HG02571 (cell line): ENCODE measurements around the gene IL22RA2.
"Not testable (repeated sequence)": the region's sequence is repeated elsewhere in the genome, so short reads cannot be mapped to it uniquely, and the experiment has no call there.

ENCODE experiments used
- ATAC-seq: cut with Tn5 transposase; IDR thresholded peaks from one replicate; pipeline ENCODE4 v1.9.1; 2021; ENCODE audit warnings: mild to moderate bottlenecking, moderate library complexity; ENCODE audit not compliant: unreplicated experiment

IL22RA2 gene

DNA sequence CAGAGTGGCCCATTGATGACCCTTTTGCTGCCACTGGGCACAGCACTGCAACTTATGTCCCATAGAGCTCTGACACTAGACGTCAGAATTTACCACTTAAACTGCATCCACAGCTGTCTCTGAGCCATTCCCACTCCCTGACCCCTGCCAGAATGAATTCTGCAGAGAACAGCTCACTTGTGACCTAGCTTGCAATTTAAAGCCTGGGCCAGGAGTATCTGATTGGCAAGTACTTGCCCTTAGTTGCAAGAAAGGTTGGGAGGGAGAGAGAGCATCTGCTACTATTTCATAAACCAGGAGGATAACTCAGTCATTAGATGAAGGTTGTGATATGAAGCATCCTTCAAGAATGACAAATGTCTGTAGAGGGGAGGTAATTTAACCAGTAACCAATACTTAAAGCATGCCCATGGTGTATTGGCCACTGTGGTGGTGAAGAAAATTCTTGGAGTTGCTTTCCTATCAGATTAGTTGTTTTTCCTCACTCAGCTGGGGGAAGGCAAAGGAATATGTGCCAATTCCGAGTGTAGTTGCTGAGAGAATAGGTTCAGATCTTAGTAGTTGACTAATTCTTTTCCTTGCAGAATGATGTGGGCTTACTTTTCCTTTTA, 46.5 kb downstream of the IL22RA2 start:
- no peak for ATAC-seq

- no peak for ATAC-seq
Measured at GRCh38 chr6:137123078-137123477, 50.4 kb downstream of the IL22RA2 start.

DNA sequence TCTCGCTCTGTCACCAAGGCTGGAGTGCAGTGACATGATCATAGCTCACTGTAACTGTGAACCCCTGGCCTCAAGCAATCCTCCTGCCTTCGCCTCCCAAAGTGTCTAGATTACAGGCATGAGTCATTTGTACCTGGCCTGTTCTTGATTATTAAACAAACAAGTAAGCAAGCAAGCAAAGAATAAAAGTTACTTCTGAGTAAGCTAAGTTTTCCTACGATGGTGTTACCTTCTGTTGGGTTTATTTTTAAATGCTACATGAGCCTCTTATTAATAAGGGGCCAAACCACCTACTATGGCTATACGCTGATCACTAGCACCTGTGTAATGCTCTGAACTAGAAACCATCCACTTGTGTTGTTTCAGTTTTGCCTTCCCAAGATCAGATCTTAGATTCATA, 50.8 kb downstream of the IL22RA2 start:
- ATAC-seq: no peak

- no peak for ATAC-seq
Measured at GRCh38 chr6:137121401-137121997, 51.9 kb downstream of the IL22RA2 start.

- no peak for ATAC-seq
Measured at GRCh38 chr6:137120748-137121147, 52.7 kb downstream of the IL22RA2 start.

DNA sequence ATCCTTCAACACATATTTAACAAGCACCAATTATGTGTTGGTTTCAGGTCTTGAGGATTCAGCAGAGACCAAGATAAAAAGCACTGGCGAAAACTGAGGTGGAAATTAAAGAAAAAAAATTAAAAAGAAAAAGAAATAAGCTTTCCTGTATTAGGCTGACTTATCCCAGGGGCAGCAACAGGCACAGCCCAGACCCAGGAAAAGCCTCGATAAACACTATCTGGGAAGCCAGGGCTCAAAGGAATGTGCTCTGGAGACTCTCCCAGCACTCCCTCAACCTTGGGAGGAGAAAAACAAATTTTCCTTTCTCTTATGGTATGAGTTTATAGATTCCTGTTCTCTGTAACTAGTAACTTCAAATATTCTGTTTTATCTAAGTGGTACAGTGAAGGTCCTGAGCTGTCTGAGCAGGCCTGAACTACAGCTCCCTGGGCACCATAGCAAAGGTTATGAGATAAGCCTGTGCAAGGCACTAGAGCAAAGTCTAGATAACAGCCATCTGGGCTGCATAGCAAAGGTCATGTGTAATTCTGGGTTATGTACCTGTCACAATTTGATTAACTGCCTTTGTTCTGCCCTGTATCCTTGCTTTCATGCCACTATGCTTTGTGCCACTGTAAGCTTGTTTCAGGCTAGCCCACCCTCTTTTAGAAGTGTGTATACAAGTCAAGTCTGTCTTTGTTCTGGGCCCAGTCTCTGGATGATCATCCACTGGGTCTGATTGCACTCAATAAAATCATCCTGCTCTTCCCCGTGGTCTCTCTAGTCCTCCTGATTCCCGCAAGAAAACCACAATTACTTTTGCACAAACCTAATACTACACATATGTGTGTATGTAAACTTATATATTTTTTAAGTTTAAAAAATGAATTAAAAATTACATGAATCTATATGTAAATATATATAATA, 54.0 kb downstream of the IL22RA2 start:
- no peak for ATAC-seq

DNA sequence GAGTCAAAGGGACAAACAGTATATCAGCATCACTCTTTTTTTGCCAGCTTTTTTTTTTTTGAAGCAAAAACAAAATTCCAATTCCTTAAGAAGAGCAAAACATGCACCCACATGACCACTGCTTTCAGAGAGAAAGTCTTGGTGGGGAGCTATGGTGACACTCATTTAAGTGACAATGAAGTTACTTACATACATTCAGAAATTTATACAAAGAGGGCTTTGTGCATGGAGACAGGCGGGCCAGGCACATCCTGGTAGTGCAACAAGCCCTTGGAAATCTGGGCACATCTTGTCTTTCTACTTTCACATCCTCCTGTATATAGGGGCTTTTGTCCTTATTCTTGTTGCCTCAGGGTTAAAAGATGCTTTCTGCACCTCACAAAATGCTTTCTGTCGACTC, 55.9 kb downstream of the IL22RA2 start:
- no peak for ATAC-seq

- ATAC-seq: no peak
Measured at GRCh38 chr6:137116807-137117206, 56.6 kb downstream of the IL22RA2 start.

DNA sequence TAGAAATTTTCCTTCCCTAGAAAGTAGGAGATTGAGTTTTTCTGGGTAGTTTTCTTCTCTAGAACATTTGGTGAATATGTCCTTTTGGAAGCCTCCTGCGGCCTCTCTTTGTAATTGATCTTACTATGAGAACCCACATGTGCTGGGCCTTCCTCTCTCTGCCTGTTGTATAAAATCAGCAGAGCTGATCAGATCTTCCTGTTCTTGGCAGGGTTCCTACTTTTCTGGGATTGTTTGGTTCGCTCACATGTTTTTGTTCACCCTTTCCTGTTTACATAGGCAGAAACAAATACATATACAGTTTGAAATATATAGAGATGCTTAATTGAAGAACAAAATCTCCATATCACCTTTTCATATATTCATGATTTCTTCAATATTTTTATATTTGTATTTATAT, 57.8 kb downstream of the IL22RA2 start:
- no peak for ATAC-seq

DNA sequence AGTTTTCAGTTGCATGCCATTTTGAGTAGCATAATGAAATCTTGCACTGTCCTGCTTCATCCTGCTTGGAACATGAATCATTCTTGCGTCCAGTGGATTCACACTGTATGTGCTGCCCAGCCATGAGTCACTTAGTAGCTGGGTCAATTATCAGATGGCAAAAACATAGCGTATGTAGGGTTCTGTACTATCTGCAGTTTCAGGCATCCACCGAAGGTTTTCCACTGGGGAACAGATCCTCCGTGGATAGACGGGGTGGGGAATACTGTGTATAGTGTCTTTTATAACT, 61.4 kb downstream of the IL22RA2 start:
- ATAC-seq: no peak

- no peak for ATAC-seq
Measured at GRCh38 chr6:137111296-137112066, 62.0 kb downstream of the IL22RA2 start.

DNA sequence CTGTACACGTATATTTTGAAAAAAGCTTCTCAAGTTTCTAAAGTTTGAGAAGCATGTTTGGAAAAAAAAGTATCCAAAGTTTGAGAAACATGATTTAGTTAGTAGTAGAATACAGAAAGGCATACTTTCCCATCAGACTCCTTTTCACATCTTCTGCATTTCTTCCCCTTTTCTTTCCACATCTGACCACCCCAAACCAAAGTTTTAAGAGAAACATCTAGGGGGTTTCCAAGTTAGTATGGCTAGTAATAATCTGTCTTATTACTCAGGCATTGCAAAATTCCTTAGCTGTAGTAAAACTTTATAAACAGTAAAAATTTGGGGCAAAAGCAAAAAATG, 65.7 kb downstream of the IL22RA2 start:
- no peak for ATAC-seq

DNA sequence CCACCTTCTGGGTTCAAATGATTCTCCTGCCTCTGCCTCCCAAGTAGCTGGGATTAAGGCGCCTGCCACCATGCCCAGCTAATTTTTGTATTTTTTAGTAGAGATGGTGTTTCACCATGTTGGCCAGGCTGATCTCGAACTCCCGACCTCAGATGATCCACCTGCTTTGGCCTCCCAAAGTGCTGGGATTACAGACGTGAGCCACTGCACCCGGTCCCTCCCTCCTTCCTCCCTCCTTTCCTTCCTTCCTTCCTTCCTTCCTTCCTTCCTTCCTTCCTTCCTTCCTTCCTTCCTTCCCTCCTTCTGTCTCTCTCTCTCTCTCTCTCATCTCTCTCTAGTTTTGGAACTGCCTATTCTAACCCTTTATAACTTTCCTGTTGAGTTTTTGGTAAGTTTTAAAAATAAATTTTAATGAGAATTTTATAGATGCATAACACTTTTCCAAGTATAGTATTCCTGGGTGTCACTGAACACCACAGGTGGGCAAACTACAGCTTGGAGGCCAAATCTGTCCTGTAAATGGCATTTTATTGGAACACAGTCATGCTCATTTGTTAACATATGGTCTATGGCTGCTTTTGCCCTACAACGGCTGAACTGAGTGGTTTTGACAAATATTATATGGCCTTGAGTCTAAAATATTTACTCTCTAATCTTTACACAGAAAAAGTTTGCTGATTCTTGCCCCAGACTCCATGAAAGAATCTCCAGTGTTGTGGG, 66.2 kb downstream of the IL22RA2 start:
- not testable (repeated sequence) for ATAC-seq

DNA sequence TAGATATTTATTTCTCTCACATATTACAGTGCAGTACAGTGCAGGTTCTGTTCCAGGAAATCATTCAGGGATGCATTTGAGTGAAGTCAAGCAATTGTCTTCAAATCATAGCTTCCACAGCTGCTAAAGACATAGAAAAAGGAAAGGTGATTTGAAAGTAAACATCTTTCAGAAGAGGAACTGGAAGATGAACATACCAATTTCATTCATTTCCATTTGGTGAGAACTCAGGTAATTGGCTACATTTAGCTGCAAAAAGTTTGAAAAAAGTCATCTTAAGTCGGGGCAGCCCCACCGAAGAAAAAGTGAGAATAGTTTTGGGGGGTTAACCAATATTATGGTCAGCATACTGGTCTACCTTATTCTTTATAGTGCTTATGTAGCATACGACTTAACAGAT, 67.3 kb downstream of the IL22RA2 start:
- ATAC-seq: no peak

GRCh38 chr6:137105375-137105774, 68.1 kb downstream of the IL22RA2 start:
- ATAC-seq: no peak

DNA sequence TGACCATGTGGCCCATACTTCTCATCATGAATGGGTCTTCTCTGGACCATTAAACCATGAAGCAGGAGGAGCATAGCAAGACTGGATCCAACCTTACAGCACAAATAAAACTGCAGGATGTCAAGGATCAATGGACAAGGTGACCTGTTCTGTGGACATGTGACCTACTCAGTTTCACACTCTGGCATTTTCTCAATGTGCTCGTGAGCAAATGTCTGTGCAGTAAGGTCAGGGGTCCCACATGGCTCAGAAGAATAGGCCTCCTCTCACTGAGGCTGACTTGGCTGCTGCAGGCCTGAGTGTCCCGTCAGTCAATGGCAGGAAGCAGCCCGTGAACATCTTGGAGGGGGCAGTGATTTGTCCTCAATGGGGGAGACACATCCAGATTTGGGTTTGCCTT, 68.5 kb downstream of the IL22RA2 start:
- ATAC-seq: no peak

DNA sequence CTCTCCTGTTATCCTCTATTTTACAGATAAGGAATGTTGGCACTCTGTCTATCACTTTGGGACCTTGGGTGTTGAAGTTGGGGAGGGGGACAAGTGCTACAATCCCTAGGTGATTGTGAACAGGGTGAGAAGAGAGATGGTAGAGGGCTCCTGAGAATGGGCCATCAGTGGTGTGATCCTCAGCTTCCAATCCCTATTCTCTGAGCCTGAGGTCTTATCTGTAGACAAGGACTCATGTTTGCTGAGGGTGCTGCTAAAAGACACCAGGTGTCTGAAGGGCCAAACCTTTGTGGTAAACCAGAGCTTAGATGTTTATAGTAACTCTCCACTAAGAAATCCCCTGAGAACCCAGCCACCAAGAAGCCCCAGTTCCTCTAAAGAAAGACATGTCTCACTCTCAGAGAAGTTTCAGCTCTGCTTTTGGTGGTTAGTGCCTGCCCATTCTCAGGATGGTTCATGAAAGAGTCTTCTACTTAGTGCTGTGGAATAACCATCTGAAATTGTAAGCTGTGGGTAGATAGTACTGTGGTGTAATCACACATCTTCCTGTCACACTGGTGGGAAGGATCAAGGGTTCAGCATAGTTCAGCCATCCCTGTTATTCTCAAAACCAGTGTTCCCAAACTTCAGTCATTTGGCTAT, 70.5 kb downstream of the IL22RA2 start:
- ATAC-seq: peak; percentile 84

DNA sequence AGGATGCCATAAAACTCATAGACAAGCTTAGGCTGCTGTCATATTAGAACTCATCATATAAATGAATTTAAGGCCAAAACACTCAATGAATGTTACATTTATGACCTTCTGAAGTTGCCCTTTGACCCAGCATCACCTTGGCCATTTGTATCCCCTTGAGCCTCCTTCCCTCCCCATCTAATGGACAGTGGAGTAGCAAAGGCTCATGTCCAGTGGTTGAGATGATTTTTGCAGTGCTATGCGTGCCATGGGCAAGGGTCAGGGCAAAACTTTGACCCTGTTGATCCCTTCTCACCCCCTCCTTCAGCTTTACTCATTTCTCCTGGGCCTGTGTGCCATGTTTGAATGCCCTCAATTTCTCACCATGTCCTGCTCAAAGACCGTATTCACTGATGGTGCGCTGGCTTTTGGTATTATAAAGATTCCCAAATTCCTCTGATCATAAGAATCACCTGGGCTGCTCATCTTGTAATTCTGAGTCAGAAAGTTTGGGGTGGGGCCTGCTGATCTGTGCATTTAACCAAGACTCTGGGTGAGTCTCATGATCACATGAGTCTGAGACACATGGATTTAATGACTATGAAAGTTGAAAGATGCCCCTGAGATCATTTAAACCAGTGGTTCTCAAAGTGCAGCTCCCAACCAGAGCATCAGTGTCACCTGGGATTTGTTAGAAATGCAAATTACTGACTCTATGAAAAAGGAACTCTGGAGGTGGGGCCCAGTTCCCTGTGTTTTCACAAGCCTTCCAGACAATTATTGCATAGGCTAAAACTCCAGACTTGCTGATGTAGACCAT, 71.2 kb downstream of the IL22RA2 start:
- ATAC-seq: no peak

GRCh38 chr6:137099689-137100403, 73.6 kb downstream of the IL22RA2 start:
- ATAC-seq: no peak
